Fibroblast of lung (primary cell): ENCODE data around the gene TEDC1. TPM values are rescaled to one million over a fixed set of nuclear protein-coding genes. Genes with fewer than 3 reads are reported as not detected.
A peak's percentile ranks its signal among the peaks of the same experiment; 100 is the strongest.

Experiments used
- DNase-seq, 2 donors: peaks; one replicate each; pipeline versions ENCODE4 v3.0.0 to v3.0.0-alpha.2; 2010; ENCODE audit warnings: low read depth in 2 of 2
- H2AFZ ChIP-seq: 2 replicates; pipeline ENCODE4 v1.5.1; 2012; ENCODE audit warnings: low read length, control low read depth, inconsistent platforms
- H3K27ac ChIP-seq: 2 replicates; pipeline ENCODE4 v1.5.1; 2011; ENCODE audit warnings: low read length, control low read depth; ENCODE audit not compliant: insufficient read depth
- H3K27me3 ChIP-seq: 2 replicates; pipeline ENCODE4 v1.5.1; 2011; ENCODE audit warnings: mild to moderate bottlenecking, low read length; ENCODE audit not compliant: control insufficient read depth, insufficient read depth
- H3K36me3 ChIP-seq: 2 replicates; pipeline ENCODE4 v1.5.1; 2011; ENCODE audit warnings: low read length; ENCODE audit not compliant: control insufficient read depth, insufficient read depth
- H3K4me1 ChIP-seq: 2 replicates; pipeline ENCODE4 v1.5.1; 2011; ENCODE audit warnings: low read length; ENCODE audit not compliant: control insufficient read depth, insufficient read depth; ENCODE audit errors: extremely low read depth
- H3K4me2 ChIP-seq: 2 replicates; pipeline ENCODE4 v1.5.1; 2011; ENCODE audit warnings: low read length, control low read depth; ENCODE audit not compliant: insufficient read depth; ENCODE audit errors: extremely low read depth
- H3K4me3 ChIP-seq, 4 experiments: fragments of 200-600 bp in 1 of 4; sonication (generic) in 1 of 4; replicated peaks in 1 of 4; 2 replicates each; pipeline ENCODE4 v1.5.1; 2011 to 2016; ENCODE audit warnings: low read length in 4 of 4, low read depth in 3 of 4, mild to moderate bottlenecking in 3 of 4, control low read depth in 2 of 4, inconsistent platforms in 1 of 4, mixed read lengths in 1 of 4; ENCODE audit not compliant: insufficient read depth in 1 of 4; ENCODE audit errors: control extremely low read depth in 1 of 4
- H3K79me2 ChIP-seq: 2 replicates; pipeline ENCODE4 v1.5.1; 2012; ENCODE audit warnings: mild to moderate bottlenecking, low read length, inconsistent platforms; ENCODE audit not compliant: control insufficient read depth, insufficient read depth
- H3K9ac ChIP-seq: 2 replicates; pipeline ENCODE4 v1.5.1; 2011; ENCODE audit warnings: mild to moderate bottlenecking, low read length, control low read depth; ENCODE audit not compliant: insufficient read depth
- H3K9me3 ChIP-seq: 2 replicates; pipeline ENCODE4 v1.5.1; 2012; ENCODE audit warnings: low read depth, low read length; ENCODE audit not compliant: control insufficient read depth, insufficient read depth
- H4K20me1 ChIP-seq: 2 replicates; pipeline ENCODE4 v1.5.1; 2011; ENCODE audit warnings: low read length; ENCODE audit not compliant: control insufficient read depth, insufficient read depth; ENCODE audit errors: extremely low read depth
- CTCF ChIP-seq, 2 donors: IDR thresholded peaks in 1 of 2; conservative IDR thresholded peaks in 1 of 2; 1 replicate in 1 of 2; 2 replicates in 1 of 2; pipeline ENCODE4 v1.5.1; 2011 to 2012; ENCODE audit warnings: low read length in 2 of 2, control low read depth in 1 of 2, inconsistent platforms in 1 of 2, low read depth in 1 of 2, mild to moderate bottlenecking in 1 of 2
- EZH2 ChIP-seq: IDR thresholded peaks from 2 replicates; pipeline ENCODE4 v1.5.1; 2012; ENCODE audit warnings: low read length, control low read depth, mild to moderate bottlenecking; ENCODE audit errors: missing control alignments
- polyA plus RNA-seq, 2 donors: library from polyadenylated mRNA; depleted of rRNA in 1 of 2; stranded (reverse) in 1 of 2; unstranded in 1 of 2; fragments of >200 nt; gene quantifications; 2 replicates each; pipeline ENCODE4 v1.2.1, GENCODE V29; 2011 to 2012; ENCODE audit warnings: missing spikeins in 1 of 2
- total RNA-seq: library from RNA; depleted of rRNA; stranded (reverse); fragments of >200 nt; gene quantifications from 2 replicates; pipeline ENCODE4 v1.2.1, GENCODE V29; 2014

Gene TEDC1
- total and polyA plus RNA-seq, 2 donors (not counting 1 experiment from before 2014, with no cell fraction given): 0.69 to 2.5 TPM

- peaks cover 6% of the 10 kb centered on the region for H3K36me3 ChIP-seq
- DNase-seq: no peak
- TF ChIP-seq EZH2 (no peak), CTCF (conservative IDR thresholded peaks at IDR 0.05 in 1 of 2, IDR thresholded peaks at IDR 0.05 in 1 of 2; ENCODE audit: low read depth in 1 of 2, low read length in 2 of 2) (no peak)
- peak overlapping the region; percentile 67 for H3K4me2 ChIP-seq
- no peaks in the 10 kb centered on the region for H3K9me3 ChIP-seq
- peak overlapping the region in 3 of 4 experiments; percentile 61 to 70 (median 67) for H3K4me3 ChIP-seq
- no peaks in the 10 kb centered on the region for H4K20me1 ChIP-seq
- peak overlapping the region; percentile 87 for H3K27ac ChIP-seq
- peak overlapping the region; percentile 23 for H3K9ac ChIP-seq
- H3K27me3 ChIP-seq: no peaks in the 10 kb centered on the region
- peaks cover 31% of the 10 kb centered on the region for H3K4me1 ChIP-seq
- H3K79me2 ChIP-seq: peaks cover 5% of the 10 kb centered on the region
- no peak overlapping the region for H2AFZ ChIP-seq
Observed at GRCh38 chr14:105476831-105477659, 14.0 kb upstream of the TEDC1 start.

- Histone ChIP-seq H3K79me2 (peaks cover 5% of the 10 kb centered on the region), H3K27me3 (no peaks in the 10 kb centered on the region), H3K4me3 (no peak overlapping the region), H3K27ac (no peak overlapping the region), H4K20me1 (no peaks in the 10 kb centered on the region), H3K9ac (no peak overlapping the region), H3K36me3 (peaks cover 6% of the 10 kb centered on the region), H3K9me3 (no peaks in the 10 kb centered on the region), H3K4me2 (no peak overlapping the region), H2AFZ (no peak overlapping the region), H3K4me1 (peaks cover 34% of the 10 kb centered on the region)
- TF ChIP-seq CTCF (conservative IDR thresholded peaks at IDR 0.05 in 1 of 2, IDR thresholded peaks at IDR 0.05 in 1 of 2; ENCODE audit: low read depth in 1 of 2, low read length in 2 of 2): no peak
- DNase-seq: no peak
Observed at GRCh38 chr14:105477660-105478397, 13.2 kb upstream of the TEDC1 start.
